ENCODE data around the gene SIGLEC8.
"Not testable (repeated sequence)": the region's sequence is repeated elsewhere in the genome, so short reads cannot be mapped to it uniquely, and the experiment has no call there.

Gene SIGLEC8

GRCh38 chr19:51466723-51467122, 8.5 kb upstream of the SIGLEC8 start:
- TF ChIP-seq CTCF (IDR thresholded peaks at IDR 0.05; ENCODE audit: insufficient read depth, missing control alignments): no peak
- FAIRE-seq: no peak
- DNase-seq (ENCODE audit: insufficient read length, low spot score): no peak

DNA sequence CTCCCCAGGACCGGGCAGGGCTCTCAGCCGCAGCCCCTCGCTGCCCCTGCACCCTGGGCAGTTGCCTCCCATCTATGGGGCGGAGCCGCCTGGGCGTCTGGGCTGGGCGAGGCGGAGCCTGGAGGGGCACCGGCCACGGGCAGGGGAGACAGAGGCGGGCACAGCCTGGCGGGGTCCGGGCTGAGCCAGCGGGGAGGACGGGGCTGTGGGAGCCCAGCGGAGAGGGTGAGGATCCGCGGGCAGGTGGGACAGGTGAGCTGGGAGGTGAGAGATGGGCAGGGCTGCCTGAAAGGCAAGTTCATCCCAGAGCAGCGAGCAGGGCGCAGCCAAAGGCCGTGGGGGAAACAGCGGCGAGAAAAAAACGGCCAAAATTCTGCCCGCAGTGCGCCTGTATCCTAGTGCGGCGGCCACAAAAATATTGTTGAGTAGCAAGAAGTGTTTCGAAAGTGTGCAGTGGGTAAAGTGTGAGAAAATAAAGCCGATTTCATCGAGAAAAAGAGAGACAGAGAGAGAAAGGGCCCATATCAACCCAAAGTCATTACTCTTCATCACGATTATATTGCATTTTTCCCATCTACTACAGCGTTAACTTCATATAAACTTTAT, 5.8 kb upstream of the SIGLEC8 start:
- FAIRE-seq; DNase-seq (ENCODE audit: insufficient read length, low spot score): not testable (repeated sequence)

DNA sequence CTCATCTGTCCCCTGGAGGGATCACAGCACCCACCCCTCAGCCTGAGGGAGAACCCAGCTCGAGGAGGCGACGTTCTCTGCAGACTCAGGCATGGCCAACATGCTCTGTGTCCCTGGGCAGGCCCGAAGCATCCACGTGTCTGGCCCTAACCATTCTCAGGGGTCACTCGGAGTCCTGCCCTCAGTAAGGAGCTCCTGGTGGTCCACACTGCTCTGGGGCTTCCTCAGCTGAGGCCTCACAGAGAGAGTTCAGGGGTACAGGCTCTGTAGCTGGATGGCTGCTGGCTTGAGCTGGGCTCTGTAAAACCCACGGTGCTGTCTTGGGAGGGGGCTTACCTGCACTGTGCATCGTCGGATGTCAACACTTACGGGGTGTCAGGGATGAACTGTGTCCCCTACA, 4.4 kb upstream of the SIGLEC8 start:
- TF ChIP-seq CTCF (IDR thresholded peaks at IDR 0.05; ENCODE audit: insufficient read depth, missing control alignments): no peak
- DNase-seq (ENCODE audit: insufficient read length, low spot score) (no peak), FAIRE-seq (no peak)

DNA sequence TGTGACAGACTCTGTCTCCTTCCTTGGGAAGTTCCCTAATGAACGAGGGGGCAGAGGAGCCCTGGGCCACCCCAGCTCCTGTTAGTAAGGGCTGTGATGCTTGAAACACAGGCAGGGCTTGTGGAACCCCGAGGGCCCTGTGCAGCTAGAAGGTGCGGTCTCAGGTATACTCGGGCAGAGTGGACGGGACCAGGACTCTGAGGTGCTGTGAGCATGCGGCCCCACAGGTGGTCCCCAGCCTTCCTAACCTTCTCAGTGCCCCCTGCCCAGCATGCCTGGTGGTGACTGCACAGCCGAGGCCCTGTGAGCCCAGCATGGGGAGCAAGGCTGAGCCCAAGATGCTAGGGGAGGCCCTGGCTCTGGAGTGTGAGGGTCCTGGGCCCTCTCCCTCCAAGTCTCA, 4.0 kb upstream of the SIGLEC8 start:
- no peak for TF ChIP-seq CTCF (IDR thresholded peaks at IDR 0.05; ENCODE audit: insufficient read depth, missing control alignments)
- no peak for FAIRE-seq

DNA sequence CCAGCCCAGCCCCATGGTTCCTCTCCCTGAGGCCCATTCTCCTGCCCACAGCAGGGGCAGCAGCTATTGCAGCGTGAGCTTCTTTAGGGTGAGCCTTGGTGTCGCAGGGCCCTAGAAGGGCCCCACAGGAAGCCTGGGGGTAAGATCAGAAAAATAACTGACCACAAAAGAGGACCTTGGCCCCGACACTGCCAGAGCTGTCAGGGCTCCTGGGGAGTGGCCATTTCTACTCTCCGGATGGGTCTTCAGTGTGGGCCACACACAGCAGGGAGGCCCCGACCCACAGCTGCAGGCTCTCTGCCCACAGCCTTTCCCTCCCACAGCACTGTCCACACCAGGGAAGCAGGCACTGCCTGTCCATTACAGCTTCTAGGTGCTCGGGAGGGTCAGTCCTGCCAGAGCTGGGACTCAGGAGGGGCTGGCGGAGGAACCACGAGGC, 3.5 kb upstream of the SIGLEC8 start:
- DNase-seq (ENCODE audit: insufficient read length, low spot score) (no peak), FAIRE-seq (no peak)
- TF ChIP-seq CTCF (IDR thresholded peaks at IDR 0.05; ENCODE audit: insufficient read depth, missing control alignments): no peak

More for the DNA sequence above, 4.0 kb upstream of the SIGLEC8 start:
- DNase-seq (ENCODE audit: insufficient read length, low spot score): no peak

- no peak for TF ChIP-seq CTCF (IDR thresholded peaks at IDR 0.05; ENCODE audit: insufficient read depth, missing control alignments)
- no peak for DNase-seq (ENCODE audit: insufficient read length, low spot score)
- no peak for FAIRE-seq
These were observed 2.1 kb upstream of the SIGLEC8 start for GRCh38 chr19:51460164-51460992.

DNA sequence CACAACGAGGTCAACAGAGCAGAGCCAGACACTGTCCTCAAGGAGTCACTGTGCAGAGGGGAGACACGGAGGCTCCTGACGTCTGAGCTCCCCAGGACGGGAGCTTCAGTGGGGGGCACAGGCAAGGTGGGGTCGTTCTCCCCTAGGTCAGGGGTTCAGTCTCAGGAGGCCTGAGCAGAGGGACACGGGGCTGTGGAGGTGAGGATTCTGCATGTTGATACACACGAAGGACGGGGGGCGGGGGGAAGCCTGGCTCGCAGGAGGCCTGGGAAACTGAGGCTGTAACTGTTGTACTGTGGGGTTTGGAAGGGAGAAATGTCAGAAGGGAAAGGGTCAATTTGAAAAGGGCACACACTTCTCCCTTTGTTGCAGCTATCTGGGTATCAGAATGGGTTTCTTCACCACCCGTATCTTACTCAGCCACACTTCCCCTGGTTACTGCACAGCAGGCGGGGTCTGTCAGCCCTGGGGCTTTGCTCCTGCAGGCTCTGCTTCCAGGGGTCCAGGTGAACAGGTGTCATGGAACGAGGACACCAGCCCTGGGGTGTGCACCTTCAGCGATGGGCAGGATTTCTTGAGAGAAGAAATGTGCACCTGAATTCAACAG, 748 bp upstream of the SIGLEC8 start:
- FAIRE-seq (no peak), DNase-seq (ENCODE audit: insufficient read length, low spot score) (no peak)
- TF ChIP-seq CTCF (IDR thresholded peaks at IDR 0.05; ENCODE audit: insufficient read depth, missing control alignments): no peak

Data from D721Med (cell line).